HCT116 (cell line): ENCODE data around the gene PER2. TPM values are rescaled to one million over a fixed set of nuclear protein-coding genes. Genes with fewer than 3 reads are reported as not detected.

Experiments used
- ATAC-seq: fragments of 200-7000 bp; cut with Tn5 transposase; 2 replicates; pipeline ENCODE4 v1.9.1; 2020; ENCODE audit warnings: mild to moderate bottlenecking, moderate library complexity
- BruUV-seq: library from RNA; stranded (reverse); fragments of 400-500 nt; replicated peaks from 2 replicates; lab custom pipeline; 2021; lab: Mats Ljungman, UMichigan
- CTCF ChIA-PET: fragments of 300-600 bp; sonication (Branson Sonifier 250); formaldehyde crosslinking; loops from one replicate; lab custom pipeline; 2021; ENCODE audit warnings: antibody characterized with exemption; lab: Charles Lee
- POLR2A ChIA-PET: fragments of 300-600, 350-600 bp; sonication (Branson Sonifier 250); formaldehyde crosslinking; loops from one replicate; lab custom pipeline; 2021; ENCODE audit warnings: antibody characterized with exemption; lab: Charles Lee
- RAD21 ChIA-PET, 2 experiments: fragments of 300-600 bp; sonication (Branson Sonifier 250); formaldehyde crosslinking; loops; one replicate each; lab custom pipeline; 2023; ENCODE audit warnings: low total read pairs in 2 of 2; ENCODE audit not compliant: uncharacterized antibody in 2 of 2, unreplicated experiment in 2 of 2, low non-redundant PET in 1 of 2; lab: Charles Lee
- DNase-seq: peaks from one replicate; pipeline ENCODE4 v3.0.0-alpha.2; 2010; ENCODE audit warnings: low read depth, low spot score
- H2AFZ ChIP-seq: fragments of 200-600 bp; shearing (Covaris generic), sonication (generic); 2 replicates; pipeline ENCODE4 v1.6.1; 2017; ENCODE audit warnings: low read depth, mixed run types, mixed read lengths, antibody characterized with exemption, low read length; ENCODE audit not compliant: poor library complexity, severe bottlenecking
- H3K27ac ChIP-seq: 2 replicates; pipeline ENCODE4 v1.5.1; 2012; ENCODE audit warnings: low read depth, low read length
- H3K27me3 ChIP-seq: fragments of 200-600 bp; sonication (generic); 2 replicates; pipeline ENCODE4 v1.6.1; 2016; ENCODE audit warnings: mixed run types, low read length, mixed read lengths; ENCODE audit not compliant: insufficient read depth
- H3K36me3 ChIP-seq, 2 experiments: fragments of 200-500 bp in 1 of 2; fragments of 200-600 bp in 1 of 2; sonication (Bioruptor generic) in 1 of 2; sonication (generic) in 1 of 2; 2 replicates each; pipeline versions ENCODE4 v1.5.1 to v1.6.1; 2014 to 2016; ENCODE audit warnings: low read length in 2 of 2, inconsistent platforms in 1 of 2, mixed read lengths in 1 of 2, mixed run types in 1 of 2; ENCODE audit not compliant: insufficient read depth in 2 of 2, control insufficient read depth in 1 of 2
- H3K4me1 ChIP-seq, 2 experiments: fragments of 200-600 bp in 1 of 2; sonication (generic) in 1 of 2; 2 replicates each; pipeline versions ENCODE4 v1.5.1 to v1.6.1; 2012 to 2017; ENCODE audit warnings: low read length in 2 of 2, inconsistent platforms in 1 of 2, mild to moderate bottlenecking in 1 of 2, mixed read lengths in 1 of 2, mixed run types in 1 of 2, moderate library complexity in 1 of 2; ENCODE audit not compliant: insufficient read depth in 2 of 2, control insufficient read depth in 1 of 2
- H3K4me2 ChIP-seq: fragments of 200-600 bp; sonication (generic); 2 replicates; pipeline ENCODE4 v1.6.1; 2017; ENCODE audit warnings: mixed run types, low read length, mixed read lengths
- H3K4me3 ChIP-seq, 2 experiments: fragments of 200-600 bp in 1 of 2; sonication (generic) in 1 of 2; replicated peaks in 1 of 2; 2 replicates each; pipeline ENCODE4 v1.5.1; 2011 to 2016; ENCODE audit warnings: low read length in 2 of 2, control low read depth in 1 of 2, low read depth in 1 of 2, mild to moderate bottlenecking in 1 of 2, mixed read lengths in 1 of 2, mixed run types in 1 of 2
- H3K79me2 ChIP-seq: fragments of 200-600 bp; sonication (generic); 2 replicates; pipeline ENCODE4 v1.6.1; 2017; ENCODE audit warnings: mild to moderate bottlenecking, mixed run types, low read length, moderate library complexity, mixed read lengths; ENCODE audit not compliant: insufficient read depth
- H3K9ac ChIP-seq: fragments of 200-600 bp; sonication (generic); 2 replicates; pipeline ENCODE4 v1.6.1; 2016; ENCODE audit warnings: low read length, mixed read lengths
- H3K9me2 ChIP-seq: fragments of 200-600 bp; sonication (generic), shearing (Covaris generic); 2 replicates; pipeline ENCODE4 v1.6.1; 2017; ENCODE audit warnings: mixed run types, mild to moderate bottlenecking, moderate library complexity; ENCODE audit not compliant: insufficient read depth
- H3K9me3 ChIP-seq, 2 experiments: fragments of 200-500 bp in 1 of 2; fragments of 200-600 bp in 1 of 2; sonication (Bioruptor generic) in 1 of 2; sonication (generic) in 1 of 2; 2 replicates each; pipeline ENCODE4 v1.6.1; 2014 to 2017; ENCODE audit warnings: low read length in 2 of 2, mixed read lengths in 2 of 2, inconsistent platforms in 1 of 2, low read depth in 1 of 2, mild to moderate bottlenecking in 1 of 2, mixed run types in 1 of 2, moderate library complexity in 1 of 2; ENCODE audit not compliant: control insufficient read depth in 1 of 2, insufficient read depth in 1 of 2
- H4K20me1 ChIP-seq: fragments of 200-600 bp; sonication (generic), shearing (Covaris generic); 2 replicates; pipeline ENCODE4 v1.6.1; 2017; ENCODE audit warnings: mixed run types, mild to moderate bottlenecking, moderate library complexity; ENCODE audit not compliant: insufficient read depth
- CBX3 ChIP-seq: IDR thresholded peaks from 2 replicates; pipeline ENCODE4 v1.6.1; 2012; ENCODE audit warnings: low read depth
- CEBPB ChIP-seq: IDR thresholded peaks from 2 replicates; pipeline ENCODE4 v1.6.1; 2012; ENCODE audit warnings: low read depth
- EGR1 ChIP-seq: IDR thresholded peaks from 2 replicates; pipeline ENCODE4 v1.6.1; 2012; ENCODE audit warnings: low read depth
- ELF1 ChIP-seq: IDR thresholded peaks from 2 replicates; pipeline ENCODE4 v1.6.1; 2012; ENCODE audit warnings: low read depth, borderline replicate concordance
- EZH2 ChIP-seq: fragments of 200-600 bp; sonication (generic); IDR thresholded peaks from 2 replicates; pipeline ENCODE4 v1.6.1; 2017; ENCODE audit warnings: antibody characterized with exemption, mixed run types
- EZH2phosphoT487 ChIP-seq: fragments of 200-600 bp; IDR thresholded peaks from 2 replicates; pipeline ENCODE4 v1.6.1; 2018; ENCODE audit warnings: antibody characterized with exemption, borderline replicate concordance
- FOSL1 ChIP-seq: IDR thresholded peaks from 2 replicates; pipeline ENCODE4 v1.6.1; 2012; ENCODE audit warnings: low read depth
- JUND ChIP-seq: IDR thresholded peaks from 2 replicates; pipeline ENCODE4 v1.6.1; 2012
- POLR2A ChIP-seq: IDR thresholded peaks from 2 replicates; pipeline ENCODE4 v1.7.0; 2011; ENCODE audit warnings: borderline replicate concordance; ENCODE audit not compliant: insufficient read depth, insufficient read length; ENCODE audit errors: extremely low read depth
- POLR2AphosphoS5 ChIP-seq: IDR thresholded peaks from 2 replicates; pipeline ENCODE4 v1.6.1; 2011; ENCODE audit warnings: mild to moderate bottlenecking, low read depth, low read length, moderate library complexity
- RAD21 ChIP-seq: IDR thresholded peaks from 2 replicates; pipeline ENCODE4 v1.6.1; 2012; ENCODE audit warnings: low read depth, mild to moderate bottlenecking
- SIN3A ChIP-seq: IDR thresholded peaks from 2 replicates; pipeline ENCODE4 v1.6.1; 2012; ENCODE audit warnings: low read depth
- SRF ChIP-seq: IDR thresholded peaks from 2 replicates; pipeline ENCODE4 v1.6.1; 2012; ENCODE audit warnings: low read depth
- TCF7L2 ChIP-seq: IDR thresholded peaks from 2 replicates; pipeline ENCODE4 v1.7.0; 2011; ENCODE audit warnings: borderline replicate concordance, inconsistent platforms; ENCODE audit not compliant: insufficient read depth, insufficient read length; ENCODE audit errors: extremely low read depth
- YY1 ChIP-seq: IDR thresholded peaks from 2 replicates; pipeline ENCODE4 v1.6.1; 2011; ENCODE audit warnings: low read length, low read depth, moderate library complexity, mild to moderate bottlenecking; ENCODE audit not compliant: insufficient replicate concordance; ENCODE audit errors: extremely low read depth
- ZFX ChIP-seq: fragments of 450-650 bp; IDR thresholded peaks from 2 replicates; pipeline ENCODE4 v1.6.1; 2017
- intact Hi-C: fragments of 100-400 bp; cut with micrococcal nuclease; formaldehyde crosslinking; loops from 2 replicates; pipeline ENCODE4 v1.10.0; 2022
- total RNA-seq: library from RNA; stranded (reverse); gene quantifications from one replicate; pipeline ENCODE4 v1.2.1, GENCODE V29; 2021; ENCODE audit not compliant: unreplicated experiment
- TF ChIP-seq, protein P1 (sequence below): IDR thresholded peaks from 2 replicates; pipeline ENCODE4 v1.6.1; 2012
- TF ChIP-seq, protein P2 (sequence below): IDR thresholded peaks from 2 replicates; pipeline ENCODE4 v1.6.1; 2011; ENCODE audit warnings: mild to moderate bottlenecking, low read length, moderate library complexity; ENCODE audit not compliant: insufficient replicate concordance; ENCODE audit errors: extremely low read depth
- TF ChIP-seq, protein P3 (sequence below), 3 experiments: fragments of 200-600 bp in 1 of 3; sonication (generic) in 1 of 3; IDR thresholded peaks in 2 of 3; conservative IDR thresholded peaks in 1 of 3; 2 replicates each; pipeline ENCODE4 v1.5.1; 2012 to 2017; ENCODE audit warnings: low read depth in 2 of 3, low read length in 2 of 3, antibody characterized with exemption in 1 of 3, borderline replicate concordance in 1 of 3, control low read depth in 1 of 3, mild to moderate bottlenecking in 1 of 3, mixed read lengths in 1 of 3, mixed run types in 1 of 3, moderate library complexity in 1 of 3; ENCODE audit not compliant: insufficient read depth in 1 of 3
- TF ChIP-seq, protein P4 (sequence below): IDR thresholded peaks from 2 replicates; pipeline ENCODE4 v1.6.1; 2012

The PER2 gene
- total RNA-seq, 1 experiment from 2014 or later, result 18.7 TPM

DNA sequence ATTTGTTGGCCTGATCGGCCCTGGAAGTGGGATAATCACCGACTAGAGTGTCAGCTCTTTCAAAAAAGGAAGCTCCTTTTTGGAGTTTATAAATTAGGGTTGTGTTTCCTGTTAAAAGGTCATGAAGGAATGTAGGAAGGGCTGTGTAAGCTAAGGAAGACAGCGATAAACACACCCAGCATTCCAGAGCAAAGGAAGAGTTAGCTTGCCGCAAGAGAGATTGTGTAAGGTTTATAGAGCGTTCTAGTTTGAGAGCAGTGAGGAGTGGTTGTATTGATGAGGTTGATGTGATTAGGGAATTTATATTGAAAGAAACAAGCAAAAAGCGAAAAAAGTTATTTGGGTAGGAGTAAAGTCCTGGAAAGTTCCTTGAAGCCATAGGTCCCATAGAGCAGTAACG, 81.4 kb downstream of the PER2 start:
- H3K4me1 ChIP-seq, result peaks cover 7 to 13% of the 10 kb centered on the region in 2 experiments; a peak in 3 of 4 replicates
- TF ChIP-seq SIN3A (no peak), POLR2AphosphoS5 (no peak), YY1 (no peak), RAD21 (no peak), EZH2phosphoT487 (no peak), SRF (no peak), CEBPB (no peak), CBX3 (no peak), TCF7L2 (no peak), EGR1 (no peak), EZH2 (no peak), JUND (no peak), ZFX (no peak), ELF1 (no peak), POLR2A (no peak), FOSL1 (no peak)
- TF ChIP-seq, protein P1, sequence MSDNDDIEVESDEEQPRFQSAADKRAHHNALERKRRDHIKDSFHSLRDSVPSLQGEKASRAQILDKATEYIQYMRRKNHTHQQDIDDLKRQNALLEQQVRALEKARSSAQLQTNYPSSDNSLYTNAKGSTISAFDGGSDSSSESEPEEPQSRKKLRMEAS, result no peak
- TF ChIP-seq, protein P2, sequence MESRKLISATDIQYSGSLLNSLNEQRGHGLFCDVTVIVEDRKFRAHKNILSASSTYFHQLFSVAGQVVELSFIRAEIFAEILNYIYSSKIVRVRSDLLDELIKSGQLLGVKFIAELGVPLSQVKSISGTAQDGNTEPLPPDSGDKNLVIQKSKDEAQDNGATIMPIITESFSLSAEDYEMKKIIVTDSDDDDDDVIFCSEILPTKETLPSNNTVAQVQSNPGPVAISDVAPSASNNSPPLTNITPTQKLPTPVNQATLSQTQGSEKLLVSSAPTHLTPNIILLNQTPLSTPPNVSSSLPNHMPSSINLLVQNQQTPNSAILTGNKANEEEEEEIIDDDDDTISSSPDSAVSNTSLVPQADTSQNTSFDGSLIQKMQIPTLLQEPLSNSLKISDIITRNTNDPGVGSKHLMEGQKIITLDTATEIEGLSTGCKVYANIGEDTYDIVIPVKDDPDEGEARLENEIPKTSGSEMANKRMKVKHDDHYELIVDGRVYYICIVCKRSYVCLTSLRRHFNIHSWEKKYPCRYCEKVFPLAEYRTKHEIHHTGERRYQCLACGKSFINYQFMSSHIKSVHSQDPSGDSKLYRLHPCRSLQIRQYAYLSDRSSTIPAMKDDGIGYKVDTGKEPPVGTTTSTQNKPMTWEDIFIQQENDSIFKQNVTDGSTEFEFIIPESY, result no peak
- TF ChIP-seq, protein P3, sequence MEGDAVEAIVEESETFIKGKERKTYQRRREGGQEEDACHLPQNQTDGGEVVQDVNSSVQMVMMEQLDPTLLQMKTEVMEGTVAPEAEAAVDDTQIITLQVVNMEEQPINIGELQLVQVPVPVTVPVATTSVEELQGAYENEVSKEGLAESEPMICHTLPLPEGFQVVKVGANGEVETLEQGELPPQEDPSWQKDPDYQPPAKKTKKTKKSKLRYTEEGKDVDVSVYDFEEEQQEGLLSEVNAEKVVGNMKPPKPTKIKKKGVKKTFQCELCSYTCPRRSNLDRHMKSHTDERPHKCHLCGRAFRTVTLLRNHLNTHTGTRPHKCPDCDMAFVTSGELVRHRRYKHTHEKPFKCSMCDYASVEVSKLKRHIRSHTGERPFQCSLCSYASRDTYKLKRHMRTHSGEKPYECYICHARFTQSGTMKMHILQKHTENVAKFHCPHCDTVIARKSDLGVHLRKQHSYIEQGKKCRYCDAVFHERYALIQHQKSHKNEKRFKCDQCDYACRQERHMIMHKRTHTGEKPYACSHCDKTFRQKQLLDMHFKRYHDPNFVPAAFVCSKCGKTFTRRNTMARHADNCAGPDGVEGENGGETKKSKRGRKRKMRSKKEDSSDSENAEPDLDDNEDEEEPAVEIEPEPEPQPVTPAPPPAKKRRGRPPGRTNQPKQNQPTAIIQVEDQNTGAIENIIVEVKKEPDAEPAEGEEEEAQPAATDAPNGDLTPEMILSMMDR (IDR thresholded peaks at IDR 0.05 in 2 of 3, conservative IDR thresholded peaks at IDR 0.05 in 1 of 3; ENCODE audit: borderline replicate concordance in 1 of 3, insufficient read depth in 1 of 3, low read depth in 2 of 3, low read length in 2 of 3), result no peak
- TF ChIP-seq, protein P4, sequence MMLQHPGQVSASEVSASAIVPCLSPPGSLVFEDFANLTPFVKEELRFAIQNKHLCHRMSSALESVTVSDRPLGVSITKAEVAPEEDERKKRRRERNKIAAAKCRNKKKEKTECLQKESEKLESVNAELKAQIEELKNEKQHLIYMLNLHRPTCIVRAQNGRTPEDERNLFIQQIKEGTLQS, result no peak
- H3K27ac ChIP-seq, result no peak overlapping the region
- ChIA-PET CTCF (no interaction called here), RAD21 (no interaction called here), POLR2A (no interaction called here)
- H3K9me3 ChIP-seq, result no peaks in the 10 kb centered on the region
- no peaks in the 10 kb centered on the region for H3K36me3 ChIP-seq
- H3K9me2 ChIP-seq, result no peaks in the 10 kb centered on the region
- no peak overlapping the region for H3K4me3 ChIP-seq
- no peaks in the 10 kb centered on the region for H3K27me3 ChIP-seq
- H4K20me1 ChIP-seq, result no peaks in the 10 kb centered on the region
- peaks cover 11% of the 10 kb centered on the region for H3K79me2 ChIP-seq
- intact Hi-C loops, result no loop called here
- no peak overlapping the region for H2AFZ ChIP-seq
- H3K9ac ChIP-seq, result no peak overlapping the region
- DNase-seq, result no peak
- no TSS peak for BruUV-seq
- H3K4me2 ChIP-seq, result no peak overlapping the region
- ATAC-seq, result no peak
